ENCODE results near the gene BBS5. TPM values are rescaled to one million over a fixed set of nuclear protein-coding genes. Genes with fewer than 3 reads are reported as not detected.

Gene BBS5
- total and polyA plus RNA-seq, 2 experiments from 2014 or later = 0.10 to 0.36 TPM

DNA sequence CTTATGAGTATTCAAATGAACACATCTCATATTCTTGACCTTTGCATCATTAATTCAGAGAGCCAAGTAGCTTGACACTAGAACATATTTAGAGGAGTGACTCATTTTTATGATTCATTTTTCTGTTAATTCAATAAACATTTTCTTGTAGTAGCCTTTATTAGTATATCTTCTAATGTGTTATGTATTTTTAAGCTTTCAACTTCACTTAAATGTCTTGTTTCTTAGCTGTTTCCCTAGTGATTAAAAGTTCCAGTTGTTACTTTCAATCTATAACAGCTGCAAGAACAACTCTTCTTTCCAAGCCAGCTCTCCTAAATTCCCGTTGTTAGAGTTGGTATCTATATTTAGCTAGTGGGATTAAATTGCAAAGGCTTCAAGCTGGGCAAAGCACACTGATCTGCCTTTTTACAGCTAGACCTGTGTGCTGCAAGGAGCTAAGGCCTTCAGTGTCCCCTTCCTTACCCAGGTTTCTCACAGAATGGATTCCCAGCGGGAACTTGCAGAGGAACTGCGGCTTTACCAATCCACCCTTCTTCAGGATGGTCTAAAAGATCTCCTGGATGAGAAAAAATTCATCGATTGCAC is 30.1 kb downstream of the BBS5 start, which contains the start of gene KLHL41:
Gene KLHL41 (plus strand): TSS at position 405 of the 588 bp plus-strand sequence. CDS start 77 bp downstream, at position 482.
- H3K36me3 ChIP-seq (ENCODE audit: insufficient read depth) = no peaks in the 10 kb centered on the region
- no peaks in the 10 kb centered on the region for H3K27me3 ChIP-seq (ENCODE audit: insufficient read depth)
- no peak within 1 kb of the TSS for H3K4me2 ChIP-seq
- ATAC-seq (peak; percentile 75), DNase-seq (ENCODE audit: low spot score) (no peak)
- H3K9me2 ChIP-seq (ENCODE audit: insufficient read depth) = no peaks in the 10 kb centered on the region
- Mint-ChIP-seq H3K27ac (no peak within 1 kb of the TSS), H3K36me3 (ENCODE audit: low read depth) (peaks cover 13% of the 10 kb centered on the region; the same call in 2 of the 3 replicates), H3K27me3 (ENCODE audit: insufficient read depth, low read depth, poor library complexity) (no peaks in the 10 kb centered on the region), H3K4me1 (peaks cover 9% of the 10 kb centered on the region; the same call in 2 of the 3 replicates), H3K4me3 (no peak within 1 kb of the TSS), H3K9me3 (peaks cover 14% of the 10 kb centered on the region)
- no peak within 1 kb of the TSS; the same call in 1 of the 2 replicates for H2AFZ ChIP-seq
- no peaks in the 10 kb centered on the region for H3K79me2 ChIP-seq (replicated peaks; ENCODE audit: insufficient read depth)
- no peaks in the 10 kb centered on the region for H3F3A ChIP-seq (replicated peaks; ENCODE audit: low read depth)
- TF ChIP-seq, protein P1, sequence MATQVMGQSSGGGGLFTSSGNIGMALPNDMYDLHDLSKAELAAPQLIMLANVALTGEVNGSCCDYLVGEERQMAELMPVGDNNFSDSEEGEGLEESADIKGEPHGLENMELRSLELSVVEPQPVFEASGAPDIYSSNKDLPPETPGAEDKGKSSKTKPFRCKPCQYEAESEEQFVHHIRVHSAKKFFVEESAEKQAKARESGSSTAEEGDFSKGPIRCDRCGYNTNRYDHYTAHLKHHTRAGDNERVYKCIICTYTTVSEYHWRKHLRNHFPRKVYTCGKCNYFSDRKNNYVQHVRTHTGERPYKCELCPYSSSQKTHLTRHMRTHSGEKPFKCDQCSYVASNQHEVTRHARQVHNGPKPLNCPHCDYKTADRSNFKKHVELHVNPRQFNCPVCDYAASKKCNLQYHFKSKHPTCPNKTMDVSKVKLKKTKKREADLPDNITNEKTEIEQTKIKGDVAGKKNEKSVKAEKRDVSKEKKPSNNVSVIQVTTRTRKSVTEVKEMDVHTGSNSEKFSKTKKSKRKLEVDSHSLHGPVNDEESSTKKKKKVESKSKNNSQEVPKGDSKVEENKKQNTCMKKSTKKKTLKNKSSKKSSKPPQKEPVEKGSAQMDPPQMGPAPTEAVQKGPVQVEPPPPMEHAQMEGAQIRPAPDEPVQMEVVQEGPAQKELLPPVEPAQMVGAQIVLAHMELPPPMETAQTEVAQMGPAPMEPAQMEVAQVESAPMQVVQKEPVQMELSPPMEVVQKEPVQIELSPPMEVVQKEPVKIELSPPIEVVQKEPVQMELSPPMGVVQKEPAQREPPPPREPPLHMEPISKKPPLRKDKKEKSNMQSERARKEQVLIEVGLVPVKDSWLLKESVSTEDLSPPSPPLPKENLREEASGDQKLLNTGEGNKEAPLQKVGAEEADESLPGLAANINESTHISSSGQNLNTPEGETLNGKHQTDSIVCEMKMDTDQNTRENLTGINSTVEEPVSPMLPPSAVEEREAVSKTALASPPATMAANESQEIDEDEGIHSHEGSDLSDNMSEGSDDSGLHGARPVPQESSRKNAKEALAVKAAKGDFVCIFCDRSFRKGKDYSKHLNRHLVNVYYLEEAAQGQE (IDR thresholded peaks at IDR 0.05; ENCODE audit: unreplicated experiment) = no peak
- TF ChIP-seq JUNB (IDR thresholded peaks at IDR 0.05; ENCODE audit: unreplicated experiment) (no peak), STAT1 (IDR thresholded peaks at IDR 0.05; ENCODE audit: unreplicated experiment) (no peak)
- H3K4me1 ChIP-seq (ENCODE audit: insufficient read depth) = no peaks in the 10 kb centered on the region
- H4K20me1 ChIP-seq (replicated peaks; ENCODE audit: insufficient read depth) = no peaks in the 10 kb centered on the region
- no peak within 1 kb of the TSS for H3K4me3 ChIP-seq
- no peak within 1 kb of the TSS for H3K27ac ChIP-seq (ENCODE audit: low read depth)

DNA sequence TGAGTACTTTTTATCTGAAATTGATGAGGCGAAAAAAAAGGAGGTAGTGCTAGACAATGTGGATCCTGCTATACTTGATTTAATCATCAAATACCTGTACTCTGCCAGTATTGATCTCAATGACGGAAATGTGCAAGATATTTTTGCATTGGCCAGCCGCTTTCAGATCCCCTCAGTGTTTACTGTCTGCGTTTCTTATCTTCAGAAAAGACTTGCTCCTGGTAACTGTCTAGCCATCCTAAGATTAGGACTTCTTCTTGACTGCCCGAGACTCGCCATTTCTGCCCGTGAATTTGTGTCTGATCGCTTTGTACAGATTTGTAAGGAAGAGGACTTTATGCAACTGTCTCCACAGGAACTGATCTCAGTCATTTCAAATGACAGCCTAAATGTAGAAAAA is 30.7 kb downstream of the BBS5 start:
- Histone ChIP-seq H3K4me1 (ENCODE audit: insufficient read depth) (no peaks in the 10 kb centered on the region), H3K4me3 (no peak overlapping the region), H3K27ac (ENCODE audit: low read depth) (no peak overlapping the region), H3K27me3 (ENCODE audit: insufficient read depth) (no peaks in the 10 kb centered on the region), H4K20me1 (replicated peaks; ENCODE audit: insufficient read depth) (no peaks in the 10 kb centered on the region), H3K4me2 (no peak overlapping the region), H2AFZ (no peak overlapping the region; the same call in 1 of the 2 replicates), H3K36me3 (ENCODE audit: insufficient read depth) (no peaks in the 10 kb centered on the region), H3F3A (replicated peaks; ENCODE audit: low read depth) (no peaks in the 10 kb centered on the region), H3K9me2 (ENCODE audit: insufficient read depth) (no peaks in the 10 kb centered on the region), H3K79me2 (replicated peaks; ENCODE audit: insufficient read depth) (no peaks in the 10 kb centered on the region)
- Mint-ChIP-seq H3K4me3 (no peak overlapping the region), H3K27me3 (ENCODE audit: insufficient read depth, low read depth, poor library complexity) (no peaks in the 10 kb centered on the region), H3K27ac (no peak overlapping the region), H3K9me3 (peaks cover 8% of the 10 kb centered on the region; the same call in 2 of the 3 replicates), H3K4me1 (peaks cover 9% of the 10 kb centered on the region; the same call in 2 of the 3 replicates), H3K36me3 (ENCODE audit: low read depth) (peaks cover 8% of the 10 kb centered on the region; the same call in 1 of the 3 replicates)
- no peak for DNase-seq (ENCODE audit: low spot score)
- ATAC-seq = no peak
- TF ChIP-seq POLR2AphosphoS5 (IDR thresholded peaks at IDR 0.05; ENCODE audit: low read depth) (no peak), ZNF331 (CRISPR knock-in tag; IDR thresholded peaks at IDR 0.05; ENCODE audit: low read depth) (no peak), JUNB (IDR thresholded peaks at IDR 0.05; ENCODE audit: unreplicated experiment) (no peak), EZH2phosphoT487 (IDR thresholded peaks at IDR 0.05; ENCODE audit: unreplicated experiment) (no peak), ZNF114 (CRISPR knock-in tag; IDR thresholded peaks at IDR 0.05) (no peak), CREB1 (CRISPR knock-in tag; IDR thresholded peaks at IDR 0.05; ENCODE audit: low read depth) (no peak), STAT1 (IDR thresholded peaks at IDR 0.05; ENCODE audit: unreplicated experiment) (no peak), NANOG (IDR thresholded peaks at IDR 0.05; ENCODE audit: borderline replicate concordance) (no peak), EZH2 (IDR thresholded peaks at IDR 0.05; ENCODE audit: low read depth, unreplicated experiment) (no peak)
- TF ChIP-seq, protein P1 (IDR thresholded peaks at IDR 0.05; ENCODE audit: unreplicated experiment) = no peak
- TF ChIP-seq, protein P2, sequence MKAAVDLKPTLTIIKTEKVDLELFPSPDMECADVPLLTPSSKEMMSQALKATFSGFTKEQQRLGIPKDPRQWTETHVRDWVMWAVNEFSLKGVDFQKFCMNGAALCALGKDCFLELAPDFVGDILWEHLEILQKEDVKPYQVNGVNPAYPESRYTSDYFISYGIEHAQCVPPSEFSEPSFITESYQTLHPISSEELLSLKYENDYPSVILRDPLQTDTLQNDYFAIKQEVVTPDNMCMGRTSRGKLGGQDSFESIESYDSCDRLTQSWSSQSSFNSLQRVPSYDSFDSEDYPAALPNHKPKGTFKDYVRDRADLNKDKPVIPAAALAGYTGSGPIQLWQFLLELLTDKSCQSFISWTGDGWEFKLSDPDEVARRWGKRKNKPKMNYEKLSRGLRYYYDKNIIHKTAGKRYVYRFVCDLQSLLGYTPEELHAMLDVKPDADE (IDR thresholded peaks at IDR 0.05) = no peak
- TF ChIP-seq, protein P3, sequence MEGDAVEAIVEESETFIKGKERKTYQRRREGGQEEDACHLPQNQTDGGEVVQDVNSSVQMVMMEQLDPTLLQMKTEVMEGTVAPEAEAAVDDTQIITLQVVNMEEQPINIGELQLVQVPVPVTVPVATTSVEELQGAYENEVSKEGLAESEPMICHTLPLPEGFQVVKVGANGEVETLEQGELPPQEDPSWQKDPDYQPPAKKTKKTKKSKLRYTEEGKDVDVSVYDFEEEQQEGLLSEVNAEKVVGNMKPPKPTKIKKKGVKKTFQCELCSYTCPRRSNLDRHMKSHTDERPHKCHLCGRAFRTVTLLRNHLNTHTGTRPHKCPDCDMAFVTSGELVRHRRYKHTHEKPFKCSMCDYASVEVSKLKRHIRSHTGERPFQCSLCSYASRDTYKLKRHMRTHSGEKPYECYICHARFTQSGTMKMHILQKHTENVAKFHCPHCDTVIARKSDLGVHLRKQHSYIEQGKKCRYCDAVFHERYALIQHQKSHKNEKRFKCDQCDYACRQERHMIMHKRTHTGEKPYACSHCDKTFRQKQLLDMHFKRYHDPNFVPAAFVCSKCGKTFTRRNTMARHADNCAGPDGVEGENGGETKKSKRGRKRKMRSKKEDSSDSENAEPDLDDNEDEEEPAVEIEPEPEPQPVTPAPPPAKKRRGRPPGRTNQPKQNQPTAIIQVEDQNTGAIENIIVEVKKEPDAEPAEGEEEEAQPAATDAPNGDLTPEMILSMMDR (conservative IDR thresholded peaks at IDR 0.05; ENCODE audit: low read depth in 2 of 2) = no peak

Measured in GM23338 (cell line).